Neural cell (in vitro differentiated cells): ENCODE measurements around the gene SLC1A3.

Experiments
- CTCF ChIP-seq: fragments of 450-650 bp; IDR thresholded peaks from 2 replicates; pipeline ENCODE4 v1.5.1; 2014; ENCODE audit warnings: antibody characterized with exemption, mild to moderate bottlenecking, moderate library complexity; ENCODE audit not compliant: poor library complexity, severe bottlenecking
- EP300 ChIP-seq: fragments of 450-650 bp; conservative IDR thresholded peaks from 2 replicates; pipeline ENCODE4 v1.6.1; 2014; ENCODE audit warnings: antibody characterized with exemption, mild to moderate bottlenecking, moderate library complexity; ENCODE audit not compliant: poor library complexity, severe bottlenecking
- EZH2 ChIP-seq: fragments of 200-600, 300-800 bp; shearing (Covaris generic), sonication (generic); IDR thresholded peaks from 2 replicates; pipeline ENCODE4 v1.6.1; 2014; ENCODE audit warnings: antibody characterized with exemption, low read length, borderline replicate concordance, mild to moderate bottlenecking; ENCODE audit not compliant: insufficient read depth, poor library complexity, severe bottlenecking
- MXI1 ChIP-seq: fragments of 450-650 bp; conservative IDR thresholded peaks from 2 replicates; pipeline ENCODE4 v1.6.1; 2014; ENCODE audit warnings: antibody characterized with exemption, mild to moderate bottlenecking; ENCODE audit not compliant: poor library complexity, severe bottlenecking
- POLR2AphosphoS5 ChIP-seq: IDR thresholded peaks from 2 replicates; pipeline ENCODE4 v1.6.1; 2012
- REST ChIP-seq: IDR thresholded peaks from 2 replicates; pipeline ENCODE4 v1.6.1; 2012; ENCODE audit warnings: borderline replicate concordance
- TAF1 ChIP-seq: IDR thresholded peaks from 2 replicates; pipeline ENCODE4 v1.6.1; 2012; ENCODE audit warnings: low read depth

- TF ChIP-seq CTCF (no peak), EZH2 (no peak), MXI1 (no peak), EP300 (no peak), TAF1 (no peak), REST (no peak), POLR2AphosphoS5 (no peak)
These were observed 94.8 kb downstream of the SLC1A3 start for GRCh38 chr5:36701085-36701698.
